Ectodermal cell (in vitro differentiated cells): ENCODE measurements around the gene NOS3.

Experiments
- H3K27ac ChIP-seq: 2 replicates; pipeline ENCODE4 v1.7.0; 2013; ENCODE audit warnings: mild to moderate bottlenecking, low read depth, low read length; ENCODE audit not compliant: insufficient read depth, poor library complexity, severe bottlenecking
- H3K27me3 ChIP-seq: 2 replicates; pipeline ENCODE4 v1.7.0; 2013; ENCODE audit warnings: mild to moderate bottlenecking, low read length; ENCODE audit not compliant: insufficient read depth, control insufficient read depth, poor library complexity, severe bottlenecking
- H3K36me3 ChIP-seq: one replicate; pipeline ENCODE4 v1.7.0; 2013; ENCODE audit warnings: low read length; ENCODE audit not compliant: control insufficient read depth, insufficient read depth
- H3K4me1 ChIP-seq: one replicate; pipeline ENCODE4 v1.7.0; 2013; ENCODE audit warnings: low read length; ENCODE audit not compliant: control insufficient read depth, insufficient read depth
- H3K4me3 ChIP-seq: 2 replicates; pipeline ENCODE4 v1.7.0; 2013; ENCODE audit warnings: low read depth, low read length, control low read depth; ENCODE audit not compliant: insufficient read depth
- H3K9me3 ChIP-seq: 2 replicates; pipeline ENCODE4 v1.7.0; 2013; ENCODE audit warnings: mild to moderate bottlenecking, low read length, moderate library complexity; ENCODE audit not compliant: control insufficient read depth
- WGBS, 2 experiments: methylation state at CpG; one replicate each; pipeline ENCODE4 v1.1.7; 2013; ENCODE audit warnings: missing lambda C conversion rate in 2 of 2; 5-methylcytosine and 5-hydroxymethylcytosine counted together

NOS3 gene

DNA sequence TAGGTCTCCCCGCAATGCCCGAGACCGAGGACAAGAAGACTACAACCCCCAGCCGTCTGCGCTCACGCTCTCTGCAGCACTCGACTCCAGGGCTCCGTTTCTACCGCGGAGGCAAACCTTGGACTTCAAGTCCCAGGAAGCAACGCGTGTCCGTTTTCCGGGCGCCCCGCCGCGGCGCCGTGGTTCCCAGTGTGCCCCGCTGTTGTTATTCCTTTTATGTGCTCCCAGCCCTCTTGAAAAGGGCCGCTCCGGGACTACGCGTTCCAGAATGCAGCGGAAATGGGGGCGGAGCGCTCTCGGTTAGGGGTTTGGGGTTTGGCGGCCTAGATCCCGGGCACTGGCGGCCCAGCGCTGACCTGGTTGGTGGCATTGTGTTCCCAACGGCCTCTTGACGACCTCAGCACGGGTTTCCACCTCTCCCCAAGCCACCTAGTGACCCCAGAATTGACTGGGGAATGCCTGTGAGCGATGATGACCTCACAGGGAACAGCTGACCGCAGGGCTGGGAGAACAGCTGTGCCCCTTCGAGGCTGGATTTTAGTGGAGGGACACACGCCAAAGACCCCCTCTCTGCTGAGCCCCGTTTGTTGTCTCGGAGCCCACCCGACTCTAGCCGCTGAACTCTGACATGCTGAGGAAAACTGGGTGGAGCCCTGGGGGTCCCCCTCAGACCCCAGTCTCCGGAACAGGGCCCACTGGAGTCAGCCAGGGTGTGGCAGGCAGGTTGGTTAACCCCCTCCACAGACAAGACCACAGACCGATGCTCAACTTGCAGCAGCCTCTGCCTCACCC is 67.4 kb downstream of the NOS3 start:
- H3K9me3 ChIP-seq: no peaks in the 10 kb centered on the region
- peaks cover 39% of the 10 kb centered on the region for H3K27me3 ChIP-seq
- H3K27ac ChIP-seq: peak overlapping the region; percentile 6
- H3K36me3 ChIP-seq: no peaks in the 10 kb centered on the region
- 6 to 8% methylated on average over 46 of the region's 46 CpGs for WGBS, 2 experiments
- H3K4me1 ChIP-seq: peaks cover 36% of the 10 kb centered on the region
- peak overlapping the region; percentile 80 for H3K4me3 ChIP-seq

GRCh38 chr7:151058781-151059366 is 68.1 kb downstream of the NOS3 start:
- Histone ChIP-seq H3K4me3 (peak overlapping the region; percentile 80), H3K4me1 (peaks cover 36% of the 10 kb centered on the region), H3K27me3 (peaks cover 39% of the 10 kb centered on the region), H3K36me3 (no peaks in the 10 kb centered on the region), H3K9me3 (no peaks in the 10 kb centered on the region), H3K27ac (peak overlapping the region; percentile 52)
- 19 to 20% methylated on average over 18 of the region's 18 CpGs for WGBS, 2 experiments

DNA sequence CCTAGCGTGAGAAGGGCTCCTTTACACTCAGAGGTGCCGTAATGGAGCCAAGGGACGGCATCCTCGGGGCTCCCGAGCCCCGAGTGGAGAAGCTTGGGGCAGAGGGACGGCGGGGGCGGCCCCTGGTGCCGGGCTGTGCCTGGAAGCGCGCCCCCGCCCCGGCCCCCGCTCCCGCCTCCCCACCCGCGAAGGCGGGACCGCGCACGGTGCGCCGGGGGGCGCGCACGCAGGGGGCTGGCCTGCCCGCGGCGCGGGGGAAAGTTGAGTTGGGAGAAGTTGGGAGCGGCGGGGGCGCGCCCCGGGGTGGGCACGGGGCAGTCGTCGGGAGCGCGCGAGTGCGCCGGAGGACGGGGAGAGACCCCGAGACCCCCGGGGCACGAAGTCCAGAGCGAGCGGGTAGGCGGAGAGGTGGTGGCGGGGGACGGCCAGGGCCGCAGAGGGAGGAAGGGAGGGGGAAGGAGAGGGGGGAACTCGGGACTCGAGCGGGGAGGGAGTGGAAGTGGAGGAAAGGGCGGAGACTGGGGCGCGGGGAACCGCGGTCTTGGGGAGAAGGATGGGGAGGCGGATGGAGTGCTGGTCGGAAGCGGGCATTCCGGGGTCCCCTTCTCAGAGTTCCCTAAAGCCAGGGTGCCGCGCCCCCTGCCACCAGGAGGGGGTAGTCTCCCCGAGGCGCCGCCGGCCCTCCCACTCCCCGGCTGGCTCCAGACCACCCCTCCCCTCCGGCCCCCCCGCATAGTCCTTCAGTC is 68.7 kb downstream of the NOS3 start, which contains the start of gene SLC4A2:
SLC4A2 (plus strand) TSS at position 223 of the 746 bp plus-strand sequence. CDS start 2,399 bp downstream, outside the sequence.
- Histone ChIP-seq H3K27ac (peak within 1 kb of the TSS; percentile 52), H3K27me3 (peaks cover 39% of the 10 kb centered on the region), H3K4me1 (peaks cover 36% of the 10 kb centered on the region), H3K36me3 (peaks cover 2% of the 10 kb centered on the region), H3K4me3 (peak within 1 kb of the TSS; percentile 80), H3K9me3 (no peaks in the 10 kb centered on the region)
- WGBS, 2 experiments: 1% methylated on average over 65 to 75 of the region's 75 CpGs

DNA sequence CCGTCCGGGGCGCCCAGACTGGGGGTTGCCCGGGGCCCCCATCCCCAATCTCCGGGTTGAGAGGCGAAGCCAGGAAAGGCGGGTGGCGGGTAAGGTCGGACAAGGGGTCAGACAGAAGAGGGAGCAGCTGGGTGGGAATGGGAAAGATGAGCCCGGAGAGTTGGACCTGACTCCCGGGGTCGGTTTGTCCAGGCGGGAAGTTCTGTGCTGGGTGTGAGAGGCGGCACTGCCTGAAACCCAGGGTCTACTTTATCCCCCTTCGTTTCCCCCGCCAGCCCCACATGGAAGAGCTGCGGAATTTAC is 69.2 kb downstream of the NOS3 start:
- H3K9me3 ChIP-seq: no peaks in the 10 kb centered on the region
- 0 to 1% methylated on average over 17 of the region's 17 CpGs for WGBS, 2 experiments
- peaks cover 39% of the 10 kb centered on the region for H3K27me3 ChIP-seq
- H3K4me3 ChIP-seq: peak overlapping the region; percentile 80
- H3K4me1 ChIP-seq: peaks cover 36% of the 10 kb centered on the region
- H3K27ac ChIP-seq: no peak overlapping the region
- H3K36me3 ChIP-seq: peaks cover 7% of the 10 kb centered on the region

DNA sequence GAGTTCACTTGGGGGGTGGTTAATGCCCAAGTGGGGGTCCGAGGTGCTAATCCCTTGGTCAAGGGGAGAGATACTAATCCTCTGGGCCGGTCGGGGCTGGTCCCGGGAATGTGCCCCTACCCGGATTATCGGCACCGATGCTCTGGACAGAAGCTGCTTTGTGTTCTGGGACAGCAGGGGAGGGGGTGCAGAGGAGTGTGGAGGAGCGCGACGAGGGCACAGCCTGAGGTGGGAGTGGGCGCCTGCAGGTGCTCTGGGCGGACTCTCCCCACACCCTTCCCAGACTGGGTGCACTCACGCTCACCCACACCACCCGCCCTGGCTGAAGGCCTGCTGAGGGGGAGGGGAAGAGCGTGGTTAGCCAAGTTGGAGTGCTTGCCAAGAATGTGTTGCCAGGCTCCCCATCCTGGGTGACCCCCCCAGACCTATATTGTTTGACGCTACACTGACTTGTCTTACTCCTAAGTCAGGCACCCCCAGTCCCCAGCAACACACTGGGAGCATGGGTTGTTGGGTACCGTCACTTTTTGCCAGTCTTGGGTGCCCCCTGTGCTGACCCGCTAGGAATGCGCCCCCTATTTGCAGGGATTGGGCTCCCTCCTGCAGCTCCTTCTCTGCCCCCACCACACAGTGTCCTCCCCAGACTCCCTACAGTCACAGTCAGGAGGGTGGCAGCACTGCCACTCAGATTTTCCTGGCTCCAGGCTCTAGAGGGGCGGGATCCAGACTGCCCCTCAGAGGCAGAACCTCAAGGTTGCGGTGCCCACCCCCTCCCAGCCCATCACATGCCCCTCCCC is 69.8 kb downstream of the NOS3 start:
- Histone ChIP-seq H3K9me3 (no peaks in the 10 kb centered on the region), H3K36me3 (peaks cover 11% of the 10 kb centered on the region), H3K27ac (no peak overlapping the region), H3K27me3 (peaks cover 38% of the 10 kb centered on the region), H3K4me3 (peak overlapping the region; percentile 80), H3K4me1 (peaks cover 36% of the 10 kb centered on the region)
- 8 to 9% methylated on average over 21 of the region's 21 CpGs for WGBS, 2 experiments

DNA sequence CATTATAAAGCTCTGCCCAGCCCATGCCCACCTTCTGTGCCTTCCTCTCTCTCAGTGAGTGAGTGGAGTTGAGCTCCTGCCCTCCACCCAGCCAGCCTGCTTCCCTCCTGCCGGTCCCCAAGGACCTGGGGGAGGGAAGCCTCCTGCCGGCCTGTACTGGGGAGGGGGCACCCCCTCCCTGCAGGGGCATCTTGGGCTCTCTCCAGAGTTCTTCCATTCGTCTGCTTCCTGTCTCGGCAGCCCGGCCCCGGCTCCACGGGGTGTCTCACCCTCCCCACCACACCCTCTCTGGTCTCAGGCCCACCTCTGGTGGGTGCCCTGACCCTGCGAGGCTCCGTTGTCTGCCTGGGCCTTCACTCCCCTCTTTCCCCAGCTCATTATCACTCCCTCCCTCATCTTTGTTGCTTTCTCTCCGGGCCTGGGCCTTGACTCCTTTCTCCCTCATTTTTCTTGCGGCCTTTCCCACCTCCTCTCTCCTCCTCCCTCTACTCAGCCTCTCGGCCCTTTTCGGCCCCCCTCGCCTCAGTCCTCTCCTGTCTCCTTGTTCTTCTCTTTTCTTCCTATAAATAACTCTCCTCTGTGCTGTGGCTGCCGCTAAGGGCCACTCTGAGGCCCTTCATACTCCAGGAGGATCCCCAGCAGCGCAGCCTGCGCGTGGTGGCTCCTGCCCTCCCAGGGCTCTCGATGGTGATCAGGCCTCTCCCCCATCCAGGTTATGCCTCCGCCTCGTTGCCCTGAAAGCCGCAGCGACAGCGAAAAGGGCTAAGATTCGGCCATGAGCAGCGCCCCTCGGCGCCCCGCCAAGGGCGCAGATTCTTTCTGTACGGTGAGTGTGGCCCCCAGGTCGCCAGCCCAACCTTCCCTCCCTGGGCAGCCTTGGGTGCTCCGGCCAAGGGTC is 70.6 kb downstream of the NOS3 start:
- 28 to 31% methylated on average over 33 of the region's 33 CpGs for WGBS, 2 experiments
- Histone ChIP-seq H3K27ac (no peak overlapping the region), H3K4me1 (peaks cover 36% of the 10 kb centered on the region), H3K4me3 (peak overlapping the region; percentile 33), H3K27me3 (peaks cover 30% of the 10 kb centered on the region), H3K9me3 (no peaks in the 10 kb centered on the region), H3K36me3 (peaks cover 11% of the 10 kb centered on the region)

DNA sequence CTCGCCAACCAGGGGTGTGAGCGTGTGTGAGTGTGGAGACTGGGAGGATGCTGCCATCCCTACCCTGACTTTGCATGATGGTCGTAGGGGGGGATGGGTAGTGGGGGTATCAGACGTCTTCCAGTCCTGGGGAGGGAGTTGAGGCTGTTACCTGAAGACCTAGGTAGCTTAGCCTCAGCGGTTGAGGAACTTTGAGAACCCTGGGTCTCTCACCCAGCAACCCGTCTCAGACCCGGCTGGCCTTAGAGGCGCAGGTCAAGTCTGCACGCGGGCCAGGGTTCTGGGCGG is 71.2 kb downstream of the NOS3 start:
- Histone ChIP-seq H3K4me3 (peak overlapping the region; percentile 33), H3K27me3 (peaks cover 24% of the 10 kb centered on the region), H3K4me1 (peaks cover 34% of the 10 kb centered on the region), H3K27ac (no peak overlapping the region), H3K36me3 (peaks cover 11% of the 10 kb centered on the region), H3K9me3 (no peaks in the 10 kb centered on the region)
- WGBS, 2 experiments: 12 to 15% methylated on average over 11 of the region's 11 CpGs

DNA sequence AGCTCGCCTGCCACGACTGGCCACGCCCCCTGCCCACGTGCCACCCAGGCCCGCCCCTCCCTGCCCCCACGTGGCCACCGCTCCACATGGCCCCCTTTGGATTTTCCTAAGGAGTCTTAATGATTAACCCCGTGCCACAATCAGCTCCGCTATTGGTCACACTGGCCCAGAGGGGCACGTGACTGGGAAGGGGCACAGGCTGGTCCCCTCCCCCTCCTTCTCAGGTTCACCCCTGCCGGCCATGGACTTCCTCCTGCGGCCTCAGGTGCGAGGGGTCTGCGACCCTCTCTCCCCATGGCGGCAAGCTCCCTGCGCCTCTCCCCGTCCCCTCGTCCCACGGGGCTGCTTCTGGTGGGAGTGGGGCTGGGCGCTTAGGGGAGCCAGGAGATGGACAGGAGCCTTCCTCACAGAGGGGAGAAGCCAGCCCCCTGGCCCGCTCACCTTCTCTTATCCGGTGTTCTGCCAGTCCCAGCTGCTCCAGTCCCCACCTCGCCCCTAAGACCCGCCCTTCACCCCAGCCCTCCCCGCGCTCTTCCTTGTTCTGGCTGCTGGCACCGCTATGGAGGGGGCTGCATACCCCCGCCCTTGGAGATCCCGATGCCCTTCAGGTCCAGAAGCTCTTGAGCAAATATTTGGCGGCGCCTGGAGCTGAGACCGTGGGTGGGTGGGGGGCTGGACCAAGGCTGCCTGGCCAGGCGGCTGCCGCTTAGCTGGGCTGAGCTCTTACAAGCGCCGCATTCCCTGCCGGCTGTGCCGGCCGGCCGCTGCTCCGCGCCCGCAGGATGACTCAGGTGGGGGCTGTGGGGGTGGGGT is 71.8 kb downstream of the NOS3 start:
- peak overlapping the region; percentile 33 for H3K4me3 ChIP-seq
- H3K4me1 ChIP-seq: peaks cover 32% of the 10 kb centered on the region
- peaks cover 15% of the 10 kb centered on the region for H3K36me3 ChIP-seq
- 2% methylated on average over 39 to 43 of the region's 43 CpGs for WGBS, 2 experiments
- no peak overlapping the region for H3K27ac ChIP-seq
- H3K9me3 ChIP-seq: no peaks in the 10 kb centered on the region
- H3K27me3 ChIP-seq: peaks cover 21% of the 10 kb centered on the region

GRCh38 chr7:151063212-151063561 is 72.4 kb downstream of the NOS3 start:
- H3K36me3 ChIP-seq: peaks cover 20% of the 10 kb centered on the region
- no peak overlapping the region for H3K4me3 ChIP-seq
- no peaks in the 10 kb centered on the region for H3K9me3 ChIP-seq
- peaks cover 32% of the 10 kb centered on the region for H3K4me1 ChIP-seq
- peaks cover 21% of the 10 kb centered on the region for H3K27me3 ChIP-seq
- H3K27ac ChIP-seq: no peak overlapping the region
- 16 to 18% methylated on average over 11 of the region's 11 CpGs for WGBS, 2 experiments
